ENCODE data around the gene MYH14. TPM values are rescaled to one million over a fixed set of nuclear protein-coding genes. Genes with fewer than 3 reads are reported as not detected.
A peak's percentile ranks its signal among the peaks of the same experiment; 100 is the strongest.

Gene MYH14
- total and polyA plus RNA-seq, 9 of the 15 experiments (the other 6 are each of a cell fraction or from before 2014, with no cell fraction given), result 0.04 to 0.86 (median 0.19) TPM; not detected in 2

DNA sequence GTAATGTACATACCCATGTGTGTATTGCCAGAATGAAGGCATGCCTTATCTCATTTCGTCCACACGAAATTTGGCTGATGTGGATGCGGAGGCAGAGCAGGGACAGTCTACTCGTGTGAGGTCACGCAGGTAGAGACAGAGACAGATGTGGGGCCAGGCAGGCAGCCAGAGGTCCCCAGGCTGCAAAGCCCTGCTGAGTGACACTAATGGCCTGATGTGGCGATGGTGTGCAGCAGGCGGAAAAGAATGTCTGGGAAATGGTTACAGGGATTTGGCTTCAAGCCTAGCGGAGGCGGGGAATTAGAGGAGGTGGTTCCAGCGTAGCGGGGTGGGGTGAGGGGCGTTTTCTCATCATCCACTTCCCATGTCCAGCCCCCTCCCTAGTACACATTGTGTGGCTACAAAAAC, 36.1 kb upstream of the MYH14 start:
- H3K4me3 ChIP-seq, result no peak overlapping the region
- H3K9me3 ChIP-seq (replicated peaks; ENCODE audit: control insufficient read depth, insufficient read depth, low read depth, low read length), result no peaks in the 10 kb centered on the region
- FAIRE-seq (no peak), ATAC-seq (no peak), DNase-seq (ENCODE audit: extremely low read depth in 1 of 4, low spot score in 3 of 4) (no peak)
- intact Hi-C loops (cut with micrococcal nuclease), result loop anchor here (5.0 kb wide), 1 partner anchor 95 kb away; no protein-coding TSS in a partner anchor
- under 1% methylated on average over 11 of the region's 12 CpGs for WGBS (ENCODE audit: insufficient coverage, low coverage, missing lambda C conversion rate)
- peaks cover 0 to 19% of the 10 kb centered on the region in 2 experiments; a peak in 3 of 5 replicates for H3K4me1 ChIP-seq (replicated peaks in 1 of 2; ENCODE audit: control insufficient read depth in 2 of 2, insufficient read depth in 2 of 2, low read length in 2 of 2)
- TF ChIP-seq, protein P1, sequence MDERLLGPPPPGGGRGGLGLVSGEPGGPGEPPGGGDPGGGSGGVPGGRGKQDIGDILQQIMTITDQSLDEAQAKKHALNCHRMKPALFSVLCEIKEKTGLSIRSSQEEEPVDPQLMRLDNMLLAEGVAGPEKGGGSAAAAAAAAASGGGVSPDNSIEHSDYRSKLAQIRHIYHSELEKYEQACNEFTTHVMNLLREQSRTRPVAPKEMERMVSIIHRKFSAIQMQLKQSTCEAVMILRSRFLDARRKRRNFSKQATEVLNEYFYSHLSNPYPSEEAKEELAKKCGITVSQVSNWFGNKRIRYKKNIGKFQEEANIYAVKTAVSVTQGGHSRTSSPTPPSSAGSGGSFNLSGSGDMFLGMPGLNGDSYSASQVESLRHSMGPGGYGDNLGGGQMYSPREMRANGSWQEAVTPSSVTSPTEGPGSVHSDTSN (CRISPR knock-in tag; IDR thresholded peaks at IDR 0.05; ENCODE audit: low read depth), result no peak
- TF ChIP-seq, protein P1 (tag; conservative IDR thresholded peaks at IDR 0.05; ENCODE audit: low read depth), result peak; percentile 67
- TF ChIP-seq, protein P2, sequence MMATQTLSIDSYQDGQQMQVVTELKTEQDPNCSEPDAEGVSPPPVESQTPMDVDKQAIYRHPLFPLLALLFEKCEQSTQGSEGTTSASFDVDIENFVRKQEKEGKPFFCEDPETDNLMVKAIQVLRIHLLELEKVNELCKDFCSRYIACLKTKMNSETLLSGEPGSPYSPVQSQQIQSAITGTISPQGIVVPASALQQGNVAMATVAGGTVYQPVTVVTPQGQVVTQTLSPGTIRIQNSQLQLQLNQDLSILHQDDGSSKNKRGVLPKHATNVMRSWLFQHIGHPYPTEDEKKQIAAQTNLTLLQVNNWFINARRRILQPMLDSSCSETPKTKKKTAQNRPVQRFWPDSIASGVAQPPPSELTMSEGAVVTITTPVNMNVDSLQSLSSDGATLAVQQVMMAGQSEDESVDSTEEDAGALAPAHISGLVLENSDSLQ (IDR thresholded peaks at IDR 0.05), result peak; percentile 45; the same call in 1 of the 2 replicates
- TF ChIP-seq ASH1L (IDR thresholded peaks at IDR 0.05; ENCODE audit: borderline replicate concordance, low read depth, partially characterized antibody) (no peak), ZNF12 (CRISPR knock-in tag; IDR thresholded peaks at IDR 0.05) (no peak), MAFG (tag; conservative IDR thresholded peaks at IDR 0.05) (no peak), MEIS2 (IDR thresholded peaks at IDR 0.05; ENCODE audit: partially characterized antibody) (peak; percentile 78)
- ChIA-PET CTCF (ENCODE audit: low intra/inter-chr PET ratio) (no interaction called here), POLR2A (interaction anchor here (0.6 kb wide), 1 partner anchor 43 kb away, joined by 3 read pairs; no protein-coding TSS in a partner anchor)
- no peaks in the 10 kb centered on the region for H3K79me2 ChIP-seq (ENCODE audit: control insufficient read depth, insufficient read depth, low read length)
- peak overlapping the region in 1 of 2 experiments; percentile 0; a peak in 1 of 4 replicates for H3K9ac ChIP-seq (ENCODE audit: insufficient read depth in 1 of 2, low read depth in 2 of 2, low read length in 2 of 2)
- no TSS peak for BruUV-seq (replicated peaks)
- H3K4me2 ChIP-seq (ENCODE audit: insufficient read depth, low read length), result no peak overlapping the region
- H3K36me3 ChIP-seq (ENCODE audit: control insufficient read depth, insufficient read depth, low read length), result no peaks in the 10 kb centered on the region
- H2AFZ ChIP-seq (ENCODE audit: low read depth, low read length), result no peak overlapping the region
- no peaks in the 10 kb centered on the region for H4K20me1 ChIP-seq (replicated peaks; ENCODE audit: control insufficient read depth, insufficient read depth, low read length)
- no peak overlapping the region for H3K27ac ChIP-seq (ENCODE audit: extremely low read depth, low read depth, low read length)
- no peaks in the 10 kb centered on the region for H3K9me1 ChIP-seq (ENCODE audit: control insufficient read depth, insufficient read depth, low read length)
- in situ Hi-C loops (cut with MboI), result loop anchor here (5.0 kb wide), 1 partner anchor 95 kb away; no protein-coding TSS in a partner anchor
- H3K27me3 ChIP-seq (ENCODE audit: control insufficient read depth in 2 of 2, insufficient read depth in 2 of 2, low read length in 2 of 2), result peaks cover 0 to 31% of the 10 kb centered on the region in 2 experiments; a peak in 2 of 5 replicates

Data from K562 (cell line).